ENCODE results near the gene BTBD16.

Gene BTBD16

DNA sequence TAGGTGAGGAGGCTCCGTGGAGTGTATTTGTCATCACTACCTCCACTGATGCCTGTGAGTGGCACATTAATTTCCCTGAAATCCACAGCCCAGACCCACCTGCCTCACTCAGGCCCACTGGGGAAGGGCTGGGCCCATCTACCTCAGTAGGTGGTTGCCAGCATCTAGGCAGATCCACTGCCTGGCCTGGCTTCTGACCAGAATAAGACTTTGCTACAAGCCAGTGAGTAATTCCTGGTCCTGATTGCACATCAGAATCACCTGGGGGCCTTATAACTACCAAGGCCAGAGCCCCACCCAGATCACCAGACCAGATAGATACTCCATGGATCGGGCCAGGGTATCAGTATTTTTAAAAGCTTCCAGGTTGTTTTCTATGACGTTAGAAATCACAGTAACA is 65.9 kb downstream of the BTBD16 start:
- TF ChIP-seq, protein P1, sequence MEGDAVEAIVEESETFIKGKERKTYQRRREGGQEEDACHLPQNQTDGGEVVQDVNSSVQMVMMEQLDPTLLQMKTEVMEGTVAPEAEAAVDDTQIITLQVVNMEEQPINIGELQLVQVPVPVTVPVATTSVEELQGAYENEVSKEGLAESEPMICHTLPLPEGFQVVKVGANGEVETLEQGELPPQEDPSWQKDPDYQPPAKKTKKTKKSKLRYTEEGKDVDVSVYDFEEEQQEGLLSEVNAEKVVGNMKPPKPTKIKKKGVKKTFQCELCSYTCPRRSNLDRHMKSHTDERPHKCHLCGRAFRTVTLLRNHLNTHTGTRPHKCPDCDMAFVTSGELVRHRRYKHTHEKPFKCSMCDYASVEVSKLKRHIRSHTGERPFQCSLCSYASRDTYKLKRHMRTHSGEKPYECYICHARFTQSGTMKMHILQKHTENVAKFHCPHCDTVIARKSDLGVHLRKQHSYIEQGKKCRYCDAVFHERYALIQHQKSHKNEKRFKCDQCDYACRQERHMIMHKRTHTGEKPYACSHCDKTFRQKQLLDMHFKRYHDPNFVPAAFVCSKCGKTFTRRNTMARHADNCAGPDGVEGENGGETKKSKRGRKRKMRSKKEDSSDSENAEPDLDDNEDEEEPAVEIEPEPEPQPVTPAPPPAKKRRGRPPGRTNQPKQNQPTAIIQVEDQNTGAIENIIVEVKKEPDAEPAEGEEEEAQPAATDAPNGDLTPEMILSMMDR (IDR thresholded peaks at IDR 0.05): no peak

DNA sequence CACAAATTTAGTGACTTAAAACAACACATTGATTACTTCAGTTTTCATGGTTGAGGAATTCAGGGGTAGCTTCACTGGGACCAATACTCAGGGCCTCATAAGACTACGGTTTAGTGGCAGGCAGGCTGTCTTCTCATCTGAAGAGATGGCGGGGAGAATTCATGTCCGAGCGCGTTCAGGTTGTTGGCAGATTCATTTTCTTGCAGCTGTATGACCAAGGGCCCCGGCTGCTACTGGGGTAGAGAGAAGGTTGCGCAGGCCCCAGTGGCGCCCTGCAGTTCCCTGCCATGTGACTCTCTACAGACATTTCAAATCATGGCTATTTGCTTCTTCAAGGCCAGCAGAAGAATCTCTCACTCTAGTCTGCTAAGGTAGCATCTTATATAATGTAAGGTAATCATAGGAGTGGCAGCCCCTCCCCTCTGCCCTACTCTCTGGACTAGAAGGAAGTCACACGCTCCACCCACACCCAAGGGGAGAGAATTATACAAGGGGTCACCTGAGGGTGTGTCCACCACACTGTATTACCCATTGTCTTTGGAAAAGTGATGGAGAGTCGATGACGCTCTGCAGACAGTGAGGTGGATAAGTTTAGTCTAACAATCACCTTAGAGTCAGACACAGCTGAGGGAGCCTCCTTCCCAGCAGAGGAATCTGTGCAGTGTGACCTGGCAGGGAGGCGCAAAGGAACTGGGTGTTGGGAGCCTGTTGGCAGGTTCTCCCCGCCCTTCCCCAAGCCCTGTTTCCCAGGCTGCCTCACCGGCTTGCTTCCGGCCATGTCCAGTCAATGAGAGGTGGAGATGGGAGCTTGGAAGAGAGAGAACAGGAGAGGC is 67.7 kb downstream of the BTBD16 start:
- TF ChIP-seq, protein P1 (IDR thresholded peaks at IDR 0.05): no peak

DNA sequence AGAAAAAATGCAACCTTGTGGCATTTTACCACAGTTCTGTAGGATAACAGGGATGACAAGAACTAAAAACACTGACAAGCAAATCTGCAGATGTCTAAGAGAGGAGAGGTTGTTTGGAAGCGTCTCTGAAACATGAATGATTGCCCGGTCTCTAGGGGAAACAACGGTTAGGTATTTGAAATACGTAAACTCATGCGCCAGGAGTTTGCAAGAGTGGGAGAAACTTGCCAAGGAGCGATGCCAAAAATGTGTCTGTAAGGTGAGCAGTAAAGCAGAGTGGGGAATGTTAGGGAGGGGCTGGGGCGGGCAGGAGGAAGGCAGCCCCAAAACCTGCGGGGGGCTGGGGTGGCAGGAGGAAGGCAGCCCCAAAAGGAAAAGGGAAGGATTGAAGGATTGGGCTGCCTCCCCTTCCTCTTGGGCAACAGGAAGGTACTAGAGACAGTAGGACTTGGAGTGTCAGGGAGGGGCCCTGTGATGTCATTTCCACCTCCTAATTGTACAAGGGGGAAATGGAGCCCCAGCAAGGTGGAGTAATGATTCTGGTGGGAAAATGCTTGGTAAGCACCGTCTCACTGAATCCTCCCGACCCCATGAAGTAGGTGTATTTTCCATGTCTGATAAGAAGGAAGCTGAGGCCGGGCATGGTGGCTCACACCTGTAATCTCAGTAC is 70.2 kb downstream of the BTBD16 start:
- TF ChIP-seq, protein P1 (IDR thresholded peaks at IDR 0.05): no peak

DNA sequence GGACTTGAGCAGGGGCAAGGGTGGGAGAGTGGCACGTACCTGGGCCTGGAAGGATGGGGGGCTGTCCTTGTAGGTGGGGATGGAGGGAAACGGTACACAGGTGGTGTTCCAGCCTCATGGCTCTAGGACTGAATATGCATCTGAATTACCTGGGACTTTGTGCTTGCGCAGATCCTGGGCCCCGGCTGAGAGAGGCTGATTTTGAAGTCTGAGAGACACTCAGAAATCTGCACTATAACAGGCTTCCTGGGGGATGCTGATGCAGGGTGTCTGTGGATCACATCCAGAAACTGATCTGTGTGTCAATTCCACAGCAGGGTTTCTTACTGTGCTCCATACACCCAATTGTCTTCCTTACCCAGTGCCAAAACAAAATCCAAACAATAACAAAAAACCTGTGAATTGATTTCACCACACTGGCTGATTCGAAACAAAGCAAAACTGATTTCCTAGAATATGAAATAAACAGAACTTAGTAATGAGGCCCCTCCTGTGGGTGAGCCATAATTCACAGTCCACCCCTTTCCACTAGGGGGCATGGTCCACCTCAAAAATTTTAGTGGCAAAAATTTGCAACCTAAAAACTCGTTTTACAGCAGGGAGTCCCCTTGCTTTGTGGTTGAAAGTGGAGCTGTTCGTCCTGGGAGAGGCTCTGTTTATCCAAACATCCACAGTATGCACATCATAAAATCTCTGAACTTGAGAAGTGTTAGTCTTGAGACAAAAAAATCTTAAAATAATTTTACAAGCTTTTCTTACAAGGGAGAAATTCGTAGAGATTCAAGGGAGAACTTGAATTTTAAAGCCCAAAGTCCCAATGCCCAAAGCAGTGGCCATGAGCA is 71.4 kb downstream of the BTBD16 start:
- TF ChIP-seq, protein P1 (IDR thresholded peaks at IDR 0.05): peak; percentile 84

DNA sequence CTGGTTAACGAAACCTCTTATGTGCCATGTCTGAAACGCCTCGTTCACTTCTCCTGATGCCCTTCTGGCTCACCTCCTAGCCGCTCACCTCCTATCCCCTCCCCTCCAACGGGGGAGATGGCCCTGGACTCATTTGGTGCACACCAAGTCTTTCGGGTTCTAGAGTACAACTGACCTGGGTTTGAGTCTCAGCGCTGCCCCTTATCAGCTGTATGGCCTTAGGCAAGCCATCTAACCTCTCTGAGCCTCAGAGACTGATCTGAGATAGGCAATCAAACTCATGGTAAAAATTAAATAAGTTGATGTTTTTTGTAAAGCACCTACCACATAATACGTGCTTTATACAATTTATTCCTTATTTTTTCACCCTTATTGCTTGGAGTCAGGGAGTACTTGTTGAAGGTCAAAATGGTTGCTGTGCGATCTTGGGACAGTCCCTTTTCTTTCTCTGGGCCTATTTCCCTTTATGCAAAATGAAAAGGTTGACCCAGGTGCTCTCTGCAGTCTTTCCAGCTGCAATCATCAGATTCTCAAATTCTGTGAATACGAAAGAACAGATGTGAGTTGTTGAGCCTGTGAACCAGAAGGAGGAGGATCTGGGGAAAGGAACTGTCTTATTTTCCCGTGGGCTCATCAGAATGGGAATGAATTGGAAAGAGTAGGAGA is 72.2 kb downstream of the BTBD16 start:
- TF ChIP-seq, protein P1 (IDR thresholded peaks at IDR 0.05): no peak

DNA sequence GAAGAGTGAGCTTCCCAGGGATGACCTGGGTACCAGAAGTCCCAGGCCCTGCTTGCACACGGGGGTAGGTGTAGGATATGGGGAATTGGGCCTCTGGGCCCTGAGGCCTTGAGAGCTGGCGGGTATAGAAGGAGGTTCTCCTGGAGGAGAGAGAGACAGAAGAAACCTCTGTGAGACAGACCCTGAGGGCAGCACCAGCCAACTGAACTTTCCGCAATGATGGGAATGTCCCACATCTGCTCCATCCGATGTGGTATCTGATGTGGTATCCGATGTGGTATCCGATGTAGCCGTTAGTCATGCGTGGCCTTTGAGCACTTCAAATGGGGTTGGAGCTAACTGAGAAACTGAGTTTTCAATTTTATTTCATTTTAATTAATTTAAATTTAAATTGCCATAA is 72.8 kb downstream of the BTBD16 start:
- TF ChIP-seq, protein P1 (IDR thresholded peaks at IDR 0.05): no peak

DNA sequence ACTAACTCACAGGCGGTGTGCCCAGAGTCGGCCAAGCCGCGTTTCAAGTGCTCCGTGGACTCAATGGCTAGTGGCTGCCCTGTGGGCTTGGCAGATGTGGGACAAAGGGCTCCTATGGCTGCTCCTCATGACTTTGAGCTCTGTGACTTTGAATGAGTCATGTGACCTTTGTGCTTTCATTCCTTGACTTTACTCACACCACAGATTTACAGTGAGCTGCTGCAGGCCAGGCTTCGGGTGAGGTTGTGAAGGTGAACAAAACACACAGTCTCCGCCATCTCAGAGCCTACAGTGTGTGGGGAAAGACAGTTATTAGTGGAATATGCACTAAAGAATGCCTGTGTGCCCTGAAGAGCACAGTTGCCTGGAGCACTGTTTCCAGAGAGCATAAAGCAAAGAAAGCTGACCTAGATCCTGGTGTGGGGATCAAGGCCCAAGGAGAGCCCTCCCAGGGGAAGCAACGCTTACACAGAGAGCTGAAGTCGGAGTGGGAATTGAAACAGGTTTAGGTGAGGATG is 73.7 kb downstream of the BTBD16 start:
- TF ChIP-seq, protein P1 (IDR thresholded peaks at IDR 0.05): no peak
